Adrenal gland (tissue), 5 donors: ENCODE results near the gene DPEP2.

Experiments used
- CTCF ChIP-seq, 6 experiments: fragments of 450-650 bp in 4 of 6; fragments of 200-600 bp in 2 of 6; sonication (generic) in 1 of 6; IDR thresholded peaks; 1 replicate in 5 of 6; 2 replicates in 1 of 6; pipeline versions ENCODE4 v1.5.1 to v1.8.0; 2016 to 2021; ENCODE audit warnings: antibody characterized with exemption in 6 of 6, mild to moderate bottlenecking in 2 of 6, moderate library complexity in 1 of 6
- POLR2A ChIP-seq, 2 donors: fragments of 450-650 bp; IDR thresholded peaks; one replicate each; pipeline ENCODE4 v1.6.1; 2017; ENCODE audit warnings: antibody characterized with exemption in 2 of 2, mild to moderate bottlenecking in 2 of 2, moderate library complexity in 1 of 2
- donor health status: DM: no; HTN: no; CAD: no.

GRCh38 chr16:67943256-67943618, 56.0 kb downstream of the DPEP2 start:
- TF ChIP-seq CTCF (IDR thresholded peaks at IDR 0.05) (no peak), POLR2A (IDR thresholded peaks at IDR 0.05) (no peak)
